Gastrocnemius medialis (tissue), 4 donors: ENCODE results near the gene PADI3.

Source experiments
- POLR2A ChIP-seq, 2 donors: fragments of 450-650 bp; IDR thresholded peaks; one replicate each; pipeline ENCODE4 v1.6.1; 2017; ENCODE audit warnings: antibody characterized with exemption in 2 of 2, mild to moderate bottlenecking in 2 of 2, moderate library complexity in 2 of 2
- TF ChIP-seq, protein P1 (sequence below), 5 experiments: fragments of 450-650 bp in 3 of 5; fragments of 200-600 bp in 2 of 5; sonication (generic) in 2 of 5; IDR thresholded peaks in 4 of 5; conservative IDR thresholded peaks in 1 of 5; 1 replicate in 4 of 5; 2 replicates in 1 of 5; pipeline ENCODE4 v1.5.1; 2016 to 2019; ENCODE audit warnings: antibody characterized with exemption in 5 of 5, mild to moderate bottlenecking in 3 of 5, moderate library complexity in 3 of 5

DNA sequence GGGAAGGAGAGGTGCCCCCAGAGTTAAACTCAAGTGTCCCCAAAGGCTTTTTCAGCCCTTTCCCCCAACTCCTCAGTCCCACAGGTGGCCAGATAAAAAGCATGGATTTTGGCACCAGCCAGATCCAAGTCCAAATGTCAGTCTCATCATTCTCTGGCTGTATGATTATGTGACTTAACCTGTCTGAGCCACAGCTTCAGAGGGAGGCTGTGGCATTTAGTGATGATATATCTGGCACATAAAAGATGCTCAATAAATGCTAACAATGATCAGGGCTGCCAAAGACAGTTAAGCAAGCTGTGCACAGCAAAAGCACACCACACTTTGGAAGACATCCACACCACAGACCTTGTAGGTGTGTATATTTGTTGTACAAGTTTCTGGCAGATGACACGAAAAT, 5.6 kb upstream of the PADI3 start:
- no peak for TF ChIP-seq POLR2A (IDR thresholded peaks at IDR 0.05)
- TF ChIP-seq, protein P1, sequence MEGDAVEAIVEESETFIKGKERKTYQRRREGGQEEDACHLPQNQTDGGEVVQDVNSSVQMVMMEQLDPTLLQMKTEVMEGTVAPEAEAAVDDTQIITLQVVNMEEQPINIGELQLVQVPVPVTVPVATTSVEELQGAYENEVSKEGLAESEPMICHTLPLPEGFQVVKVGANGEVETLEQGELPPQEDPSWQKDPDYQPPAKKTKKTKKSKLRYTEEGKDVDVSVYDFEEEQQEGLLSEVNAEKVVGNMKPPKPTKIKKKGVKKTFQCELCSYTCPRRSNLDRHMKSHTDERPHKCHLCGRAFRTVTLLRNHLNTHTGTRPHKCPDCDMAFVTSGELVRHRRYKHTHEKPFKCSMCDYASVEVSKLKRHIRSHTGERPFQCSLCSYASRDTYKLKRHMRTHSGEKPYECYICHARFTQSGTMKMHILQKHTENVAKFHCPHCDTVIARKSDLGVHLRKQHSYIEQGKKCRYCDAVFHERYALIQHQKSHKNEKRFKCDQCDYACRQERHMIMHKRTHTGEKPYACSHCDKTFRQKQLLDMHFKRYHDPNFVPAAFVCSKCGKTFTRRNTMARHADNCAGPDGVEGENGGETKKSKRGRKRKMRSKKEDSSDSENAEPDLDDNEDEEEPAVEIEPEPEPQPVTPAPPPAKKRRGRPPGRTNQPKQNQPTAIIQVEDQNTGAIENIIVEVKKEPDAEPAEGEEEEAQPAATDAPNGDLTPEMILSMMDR (IDR thresholded peaks at IDR 0.05 in 4 of 5, conservative IDR thresholded peaks at IDR 0.05 in 1 of 5), result no peak
